ENCODE results near the gene MMP24.

MMP24 gene

DNA sequence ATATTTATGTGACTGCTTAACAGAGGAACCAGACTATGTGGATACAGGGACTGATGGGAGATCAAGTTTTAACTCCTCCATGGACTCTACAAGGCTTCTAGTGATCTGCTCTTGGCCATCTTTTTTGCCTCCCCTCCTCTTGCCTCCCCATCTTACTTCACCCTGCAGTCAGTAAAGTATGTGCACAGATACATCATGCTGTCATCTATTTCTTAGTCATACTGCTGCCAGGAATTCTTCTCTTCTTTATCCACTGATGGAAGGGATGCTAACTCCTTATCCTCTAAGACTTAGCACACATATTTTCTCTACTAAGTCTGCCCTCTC is 93.3 kb downstream of the MMP24 start:
- no peak for DNase-seq (ENCODE audit: extremely low read depth, low read depth)
- H3K4me3 ChIP-seq (replicated peaks; ENCODE audit: low read depth, low read length): no peak overlapping the region
- TF ChIP-seq, protein P1, sequence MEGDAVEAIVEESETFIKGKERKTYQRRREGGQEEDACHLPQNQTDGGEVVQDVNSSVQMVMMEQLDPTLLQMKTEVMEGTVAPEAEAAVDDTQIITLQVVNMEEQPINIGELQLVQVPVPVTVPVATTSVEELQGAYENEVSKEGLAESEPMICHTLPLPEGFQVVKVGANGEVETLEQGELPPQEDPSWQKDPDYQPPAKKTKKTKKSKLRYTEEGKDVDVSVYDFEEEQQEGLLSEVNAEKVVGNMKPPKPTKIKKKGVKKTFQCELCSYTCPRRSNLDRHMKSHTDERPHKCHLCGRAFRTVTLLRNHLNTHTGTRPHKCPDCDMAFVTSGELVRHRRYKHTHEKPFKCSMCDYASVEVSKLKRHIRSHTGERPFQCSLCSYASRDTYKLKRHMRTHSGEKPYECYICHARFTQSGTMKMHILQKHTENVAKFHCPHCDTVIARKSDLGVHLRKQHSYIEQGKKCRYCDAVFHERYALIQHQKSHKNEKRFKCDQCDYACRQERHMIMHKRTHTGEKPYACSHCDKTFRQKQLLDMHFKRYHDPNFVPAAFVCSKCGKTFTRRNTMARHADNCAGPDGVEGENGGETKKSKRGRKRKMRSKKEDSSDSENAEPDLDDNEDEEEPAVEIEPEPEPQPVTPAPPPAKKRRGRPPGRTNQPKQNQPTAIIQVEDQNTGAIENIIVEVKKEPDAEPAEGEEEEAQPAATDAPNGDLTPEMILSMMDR (IDR thresholded peaks at IDR 0.05; ENCODE audit: low read depth, low read length, missing control alignments): no peak

DNA sequence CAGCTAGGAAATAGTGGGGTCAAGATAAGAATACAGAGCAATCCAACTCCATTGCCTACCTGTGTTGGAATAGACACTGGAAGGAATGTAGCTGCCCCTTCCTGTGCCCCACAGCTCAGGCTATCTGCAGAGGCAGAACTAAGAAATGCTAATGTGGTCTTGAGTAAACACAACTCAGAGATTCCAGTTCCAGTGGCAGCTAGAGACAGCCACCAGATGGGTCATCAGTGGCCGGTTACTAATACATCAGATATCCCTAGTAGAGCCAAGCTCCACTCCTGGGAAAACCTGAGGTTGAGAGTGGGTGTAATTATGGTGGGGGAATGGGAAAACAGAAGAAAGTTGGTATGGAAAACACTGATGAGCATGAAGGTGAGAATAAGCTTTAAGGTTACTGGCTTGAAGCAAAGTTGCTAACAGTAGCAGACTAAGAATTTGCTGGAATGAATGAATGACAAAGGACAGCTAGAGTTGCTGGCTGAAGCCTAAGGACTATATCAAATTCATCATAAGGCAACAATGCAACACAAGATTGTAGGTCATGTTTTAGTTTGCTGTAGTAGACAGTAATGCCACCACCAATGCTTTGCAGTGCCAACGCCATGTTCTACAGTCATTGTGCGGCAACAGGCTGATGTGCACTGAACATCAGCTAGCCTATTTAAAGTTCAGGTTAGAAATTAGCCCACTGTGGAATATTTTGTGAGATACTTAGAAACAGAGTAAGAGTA is 94.1 kb downstream of the MMP24 start:
- no peak for DNase-seq (ENCODE audit: extremely low read depth, low read depth)
- no peak overlapping the region for H3K4me3 ChIP-seq (replicated peaks; ENCODE audit: low read depth, low read length)
- TF ChIP-seq, protein P1 (IDR thresholded peaks at IDR 0.05; ENCODE audit: low read depth, low read length, missing control alignments): no peak

DNA sequence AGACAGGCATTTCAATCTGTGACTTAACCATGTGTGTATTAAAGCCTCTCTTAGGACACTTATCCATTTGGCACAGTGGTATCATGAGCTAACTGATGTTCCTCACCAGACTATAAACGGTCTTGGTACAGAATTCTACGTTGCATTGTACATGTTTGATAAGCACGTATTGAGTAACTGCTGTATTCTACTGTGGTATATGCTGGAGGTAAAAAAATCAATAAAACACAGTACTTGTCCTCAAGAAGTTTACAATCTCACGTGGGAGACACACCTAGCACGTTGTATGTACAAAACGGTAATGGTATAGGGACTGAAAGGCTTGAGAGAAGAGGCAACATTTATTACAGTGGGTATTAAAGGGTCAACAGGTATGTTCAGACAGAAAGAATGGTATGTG is 98.9 kb downstream of the MMP24 start:
- no peak for DNase-seq (ENCODE audit: extremely low read depth, low read depth)
- H3K4me3 ChIP-seq (replicated peaks; ENCODE audit: low read depth, low read length): no peak overlapping the region
- TF ChIP-seq, protein P1 (IDR thresholded peaks at IDR 0.05; ENCODE audit: low read depth, low read length, missing control alignments): no peak

DNA sequence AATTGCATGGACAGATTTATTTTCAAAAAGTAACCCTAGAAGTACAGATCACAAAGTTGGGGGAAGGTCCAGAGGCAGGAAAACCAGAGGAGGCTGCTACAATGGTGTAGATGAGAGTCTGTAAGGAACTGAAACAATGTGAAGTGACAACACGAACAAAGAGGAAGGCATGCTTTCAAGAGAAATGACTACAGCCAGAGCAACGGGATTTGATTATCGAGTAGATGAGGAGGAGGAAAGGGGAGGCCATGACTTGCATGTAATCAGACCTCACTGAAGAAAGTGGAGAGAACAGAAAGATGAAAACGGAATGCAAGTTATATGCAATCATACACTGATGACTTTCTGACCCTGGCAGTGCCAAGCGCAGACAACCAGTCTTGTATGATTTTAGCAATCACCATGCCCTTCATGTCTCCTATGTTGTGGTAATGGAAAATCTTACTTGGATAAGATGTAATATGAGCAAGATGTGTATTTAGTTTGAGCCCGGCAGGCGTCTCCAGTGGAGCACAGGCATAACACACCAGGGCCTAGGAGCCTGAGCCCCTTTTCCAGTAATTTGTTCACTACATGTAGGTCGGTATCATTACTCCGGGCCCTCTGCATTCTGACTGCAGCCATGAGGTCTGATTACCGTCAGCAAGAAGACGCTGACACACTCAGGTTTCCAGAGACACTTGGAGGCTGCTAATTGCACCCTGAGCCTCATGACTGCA is 99.7 kb downstream of the MMP24 start:
- H3K4me3 ChIP-seq (replicated peaks; ENCODE audit: low read depth, low read length): no peak overlapping the region
- no peak for DNase-seq (ENCODE audit: extremely low read depth, low read depth)
- TF ChIP-seq, protein P1 (IDR thresholded peaks at IDR 0.05; ENCODE audit: low read depth, low read length, missing control alignments): no peak

All from HFF-Myc (cell line).